Astrocyte of the spinal cord (primary cell): ENCODE results near the gene PRKAR1B.

Experiments used
- DNase-seq: peaks from one replicate; pipeline ENCODE4 v3.0.0; 2011; ENCODE audit warnings: low read depth, low spot score
- H3K4me3 ChIP-seq: 2 replicates; pipeline ENCODE4 v1.5.1; 2011; ENCODE audit warnings: low read depth, mild to moderate bottlenecking, low read length, moderate library complexity
- in situ Hi-C: cut with HindIII; loops from 2 replicates; pipeline ENCODE4 v1.10.0; 2017; ENCODE audit warnings: low sequenced_read_pairs
- TF ChIP-seq, protein P1 (sequence below): IDR thresholded peaks from 2 replicates; pipeline ENCODE4 v1.5.1; 2012; ENCODE audit warnings: low read depth, mild to moderate bottlenecking, low read length, inconsistent platforms

Gene PRKAR1B

DNA sequence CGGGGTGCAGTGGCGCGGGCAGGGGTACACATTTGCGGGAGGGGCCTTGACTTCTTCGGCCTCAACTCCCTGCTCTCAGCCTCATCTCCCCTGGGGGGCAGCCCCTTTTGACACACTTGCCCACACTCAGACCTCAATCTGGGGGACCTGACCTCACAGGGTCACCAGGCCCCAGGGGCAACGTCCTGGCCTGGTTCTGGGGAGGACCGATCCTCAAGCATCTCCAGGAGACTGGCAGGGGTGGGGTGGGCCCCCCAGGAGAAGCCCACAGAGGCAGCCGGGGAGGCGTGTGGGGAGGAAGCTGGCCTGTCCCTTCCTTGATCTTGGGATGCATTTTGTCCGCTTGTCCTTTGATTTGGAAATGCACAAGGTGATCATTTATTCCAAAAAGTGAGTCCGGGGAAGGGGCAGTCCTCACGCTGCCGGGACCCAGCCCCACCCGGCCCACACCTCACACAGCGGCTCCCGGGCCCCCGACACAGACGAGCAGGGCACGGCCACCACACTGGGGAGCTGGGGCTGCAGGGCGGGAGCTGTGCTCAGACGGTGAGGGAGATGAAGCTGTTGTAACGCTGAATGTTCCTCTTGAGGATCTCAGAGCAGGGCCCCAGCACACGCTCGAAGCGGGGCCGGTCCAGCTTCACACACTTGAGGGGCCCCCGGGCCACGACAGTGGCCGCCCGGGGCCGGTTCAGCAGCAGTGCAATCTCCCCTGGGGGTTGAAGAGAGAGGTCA is 177.0 kb downstream of the PRKAR1B start:
- TF ChIP-seq, protein P1, sequence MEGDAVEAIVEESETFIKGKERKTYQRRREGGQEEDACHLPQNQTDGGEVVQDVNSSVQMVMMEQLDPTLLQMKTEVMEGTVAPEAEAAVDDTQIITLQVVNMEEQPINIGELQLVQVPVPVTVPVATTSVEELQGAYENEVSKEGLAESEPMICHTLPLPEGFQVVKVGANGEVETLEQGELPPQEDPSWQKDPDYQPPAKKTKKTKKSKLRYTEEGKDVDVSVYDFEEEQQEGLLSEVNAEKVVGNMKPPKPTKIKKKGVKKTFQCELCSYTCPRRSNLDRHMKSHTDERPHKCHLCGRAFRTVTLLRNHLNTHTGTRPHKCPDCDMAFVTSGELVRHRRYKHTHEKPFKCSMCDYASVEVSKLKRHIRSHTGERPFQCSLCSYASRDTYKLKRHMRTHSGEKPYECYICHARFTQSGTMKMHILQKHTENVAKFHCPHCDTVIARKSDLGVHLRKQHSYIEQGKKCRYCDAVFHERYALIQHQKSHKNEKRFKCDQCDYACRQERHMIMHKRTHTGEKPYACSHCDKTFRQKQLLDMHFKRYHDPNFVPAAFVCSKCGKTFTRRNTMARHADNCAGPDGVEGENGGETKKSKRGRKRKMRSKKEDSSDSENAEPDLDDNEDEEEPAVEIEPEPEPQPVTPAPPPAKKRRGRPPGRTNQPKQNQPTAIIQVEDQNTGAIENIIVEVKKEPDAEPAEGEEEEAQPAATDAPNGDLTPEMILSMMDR = no peak
- DNase-seq = no peak
- H3K4me3 ChIP-seq = no peak overlapping the region
- in situ Hi-C loops = no loop called here

DNA sequence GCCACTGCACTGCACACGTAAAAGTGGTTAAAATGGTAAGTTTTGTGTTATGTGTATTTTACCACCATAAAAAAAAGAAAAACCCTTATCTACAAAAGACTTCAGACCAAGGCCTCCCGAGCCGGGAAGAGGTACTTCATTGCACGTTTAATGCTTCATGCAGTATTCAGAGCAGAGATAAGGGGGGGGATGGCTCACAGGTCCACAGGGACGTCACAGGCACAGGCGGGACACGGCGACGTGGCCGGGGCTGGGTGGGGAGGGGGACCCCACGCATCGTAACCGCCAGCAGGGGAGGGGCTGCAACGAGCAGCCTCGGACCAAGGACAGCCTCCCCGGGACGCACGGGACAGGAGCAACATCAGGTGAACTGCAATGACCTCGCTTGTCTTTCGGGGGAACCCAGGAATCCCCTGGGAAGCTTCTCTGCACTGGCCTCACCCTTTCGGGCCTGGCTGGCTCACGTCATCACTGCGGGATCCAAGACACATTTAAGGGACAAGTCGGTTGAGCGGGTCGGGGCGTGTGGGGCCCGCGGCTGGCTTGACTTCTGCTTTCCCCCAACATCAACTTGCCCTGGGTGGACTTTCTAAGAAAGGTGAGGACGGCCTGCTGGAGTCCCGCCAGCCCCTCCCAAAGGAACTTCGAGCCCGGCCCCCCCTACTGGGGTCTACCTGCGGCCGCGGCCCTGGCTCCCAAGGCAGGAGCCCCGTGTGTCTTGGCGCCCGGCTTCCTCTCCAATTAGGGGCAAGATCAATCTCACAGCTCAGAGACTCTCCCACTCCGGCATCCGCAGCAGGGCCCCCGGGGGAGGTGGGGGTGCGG is 177.8 kb downstream of the PRKAR1B start:
- TF ChIP-seq, protein P1 = no peak
- in situ Hi-C loops = no loop called here
- no peak for DNase-seq
- no peak overlapping the region for H3K4me3 ChIP-seq

GRCh38 chr7:548401-548800 is 178.7 kb downstream of the PRKAR1B start:
- DNase-seq = no peak
- TF ChIP-seq, protein P1 = no peak
- no peak overlapping the region for H3K4me3 ChIP-seq
- in situ Hi-C loops = no loop called here

DNA sequence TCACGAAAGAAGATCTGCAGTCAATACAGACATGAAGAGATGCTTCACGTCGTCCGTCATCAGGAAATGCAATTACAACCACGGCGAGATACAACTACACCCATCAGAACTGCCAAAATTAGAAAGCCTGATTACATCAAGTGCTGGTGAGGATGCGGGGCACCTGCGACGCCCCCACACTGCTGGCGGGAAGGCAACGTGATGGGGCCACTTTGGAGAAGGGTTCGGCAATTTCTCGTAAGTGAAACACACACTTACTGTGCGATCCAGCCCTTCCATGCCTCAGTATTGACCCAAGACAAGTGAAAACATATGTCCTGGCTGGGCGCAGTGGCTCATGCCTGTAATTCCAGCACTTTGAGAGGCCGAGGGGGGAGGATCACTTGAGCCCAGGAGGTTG is 181.6 kb downstream of the PRKAR1B start:
- in situ Hi-C loops = no loop called here
- TF ChIP-seq, protein P1 = no peak
- DNase-seq = no peak

GRCh38 chr7:544338-545221 is 182.5 kb downstream of the PRKAR1B start:
- TF ChIP-seq, protein P1 = no peak
- no peak overlapping the region for H3K4me3 ChIP-seq
- DNase-seq = no peak
- in situ Hi-C loops = no loop called here

More for the DNA sequence above, 181.6 kb downstream of the PRKAR1B start:
- H3K4me3 ChIP-seq = no peak overlapping the region
